HG03175 (cell line): ENCODE measurements around the gene SPTLC2.
"Not testable (repeated sequence)": the region's sequence is repeated elsewhere in the genome, so short reads cannot be mapped to it uniquely, and the experiment has no call there.

ENCODE experiments used
- ATAC-seq: cut with Tn5 transposase; IDR thresholded peaks from one replicate; pipeline ENCODE4 v1.9.1; 2021; ENCODE audit warnings: mild to moderate bottlenecking, moderate library complexity; ENCODE audit not compliant: unreplicated experiment

The SPTLC2 gene

GRCh38 chr14:77554816-77555599 is 61.4 kb downstream of the SPTLC2 start:
- ATAC-seq, result no peak

GRCh38 chr14:77554207-77554606 is 62.2 kb downstream of the SPTLC2 start:
- peak; percentile 54 for ATAC-seq

- ATAC-seq, result no peak
Observed at GRCh38 chr14:77549451-77549850, 67.0 kb downstream of the SPTLC2 start.

GRCh38 chr14:77547512-77548180 is 68.8 kb downstream of the SPTLC2 start:
- ATAC-seq, result no peak

- ATAC-seq, result not testable (repeated sequence)
Observed at GRCh38 chr14:77545171-77545570, 71.3 kb downstream of the SPTLC2 start.

- ATAC-seq, result no peak
Observed at GRCh38 chr14:77544571-77544970, 71.9 kb downstream of the SPTLC2 start.

GRCh38 chr14:77543637-77544334 is 72.7 kb downstream of the SPTLC2 start:
- ATAC-seq, result no peak

GRCh38 chr14:77543240-77543551 is 73.2 kb downstream of the SPTLC2 start:
- no peak for ATAC-seq

GRCh38 chr14:77542421-77543239 is 73.8 kb downstream of the SPTLC2 start:
- ATAC-seq, result peak; percentile 26

- peak; percentile 70 for ATAC-seq
Observed at GRCh38 chr14:77541905-77542304, 74.5 kb downstream of the SPTLC2 start.

GRCh38 chr14:77536951-77537350 is 79.5 kb downstream of the SPTLC2 start:
- ATAC-seq, result not testable (repeated sequence)

GRCh38 chr14:77531071-77531470 is 85.4 kb downstream of the SPTLC2 start:
- no peak for ATAC-seq

- ATAC-seq, result no peak
Observed at GRCh38 chr14:77529963-77530362, 86.5 kb downstream of the SPTLC2 start.

- no peak for ATAC-seq
Observed at GRCh38 chr14:77529213-77529612, 87.2 kb downstream of the SPTLC2 start.

- ATAC-seq, result not testable (repeated sequence)
Observed at GRCh38 chr14:77528701-77529100, 87.7 kb downstream of the SPTLC2 start.

GRCh38 chr14:77526266-77526665 is 90.2 kb downstream of the SPTLC2 start:
- no peak for ATAC-seq

GRCh38 chr14:77524536-77524935 is 91.9 kb downstream of the SPTLC2 start:
- no peak for ATAC-seq

GRCh38 chr14:77523109-77523508 is 93.3 kb downstream of the SPTLC2 start:
- ATAC-seq, result no peak

GRCh38 chr14:77520555-77520954 is 95.9 kb downstream of the SPTLC2 start:
- no peak for ATAC-seq

GRCh38 chr14:77516126-77516525 is 100.3 kb downstream of the SPTLC2 start:
- ATAC-seq, result no peak
